HEK293 (cell line): Measurements from ENCODE around the gene CYP39A1.

ENCODE experiments used
- BCL11A ChIP-seq: fragments of 450-650 bp; formaldehyde crosslinking; IDR thresholded peaks from 2 replicates; pipeline ENCODE4 v1.5.1; 2016; ENCODE audit warnings: low read depth, missing biosample characterization, missing genetic modification characterization
- SP2 ChIP-seq: fragments of 450-650 bp; formaldehyde crosslinking; IDR thresholded peaks from 2 replicates; pipeline ENCODE4 v1.5.1; 2016; ENCODE audit warnings: missing biosample characterization, missing genetic modification characterization
- TCF7L2 ChIP-seq: IDR thresholded peaks from 2 replicates; pipeline ENCODE4 v1.6.1; 2011; ENCODE audit warnings: low read depth, mild to moderate bottlenecking, inconsistent platforms, low read length, moderate library complexity, borderline replicate concordance
- YY1 ChIP-seq: fragments of 450-650 bp; formaldehyde crosslinking; IDR thresholded peaks from 2 replicates; pipeline ENCODE4 v1.5.1; 2018; ENCODE audit warnings: missing biosample characterization, missing genetic modification characterization
- ZNF274 ChIP-seq, 2 experiments: fragments of 200-500 bp in 1 of 2; fragments of 450-650 bp in 1 of 2; sonication (Bioruptor generic) in 1 of 2; formaldehyde crosslinking in 1 of 2; IDR thresholded peaks; 2 replicates each; pipeline versions ENCODE4 v1.5.1 to v1.6.1; 2014 to 2016; ENCODE audit warnings: borderline replicate concordance in 1 of 2, inconsistent platforms in 1 of 2, low read length in 1 of 2, missing biosample characterization in 1 of 2, missing genetic modification characterization in 1 of 2
- TF ChIP-seq, protein P1 (sequence below): fragments of 450-650 bp; formaldehyde crosslinking; IDR thresholded peaks from 2 replicates; pipeline ENCODE4 v1.5.1; 2016; ENCODE audit warnings: missing biosample characterization, missing genetic modification characterization

DNA sequence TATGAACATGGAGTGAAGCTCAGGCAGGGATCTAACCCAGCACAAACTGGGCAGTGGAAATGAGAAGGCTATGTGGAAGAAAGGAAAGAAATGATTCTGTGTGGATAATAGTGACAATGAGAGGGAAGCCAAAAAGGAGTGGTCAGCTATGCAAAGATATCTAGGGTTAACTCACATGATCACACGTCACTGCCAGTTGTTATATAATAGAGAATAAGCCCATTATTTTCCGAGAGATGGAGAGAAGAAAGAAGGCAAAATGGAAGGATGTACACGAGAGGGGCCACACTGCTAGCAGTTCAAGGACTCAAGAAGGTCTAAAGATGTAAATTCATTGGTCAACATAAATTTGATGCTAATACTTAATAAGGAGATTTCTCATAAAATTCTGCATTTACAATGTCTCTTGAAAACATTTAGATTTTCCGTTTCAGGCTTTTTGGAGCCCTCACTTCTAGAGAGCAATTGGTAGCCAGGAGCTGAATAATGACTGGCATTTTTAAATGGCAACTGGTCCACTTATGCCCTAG is 142.6 kb downstream of the CYP39A1 start:
- no peak for TF ChIP-seq ZNF274 (IDR thresholded peaks at IDR 0.05; ENCODE audit: low read length)
- TF ChIP-seq ZNF274 (tag by site-specific recombination; IDR thresholded peaks at IDR 0.05; ENCODE audit: borderline replicate concordance), result no peak
- no peak for TF ChIP-seq BCL11A
- TF ChIP-seq YY1, result no peak
- TF ChIP-seq, protein P1, sequence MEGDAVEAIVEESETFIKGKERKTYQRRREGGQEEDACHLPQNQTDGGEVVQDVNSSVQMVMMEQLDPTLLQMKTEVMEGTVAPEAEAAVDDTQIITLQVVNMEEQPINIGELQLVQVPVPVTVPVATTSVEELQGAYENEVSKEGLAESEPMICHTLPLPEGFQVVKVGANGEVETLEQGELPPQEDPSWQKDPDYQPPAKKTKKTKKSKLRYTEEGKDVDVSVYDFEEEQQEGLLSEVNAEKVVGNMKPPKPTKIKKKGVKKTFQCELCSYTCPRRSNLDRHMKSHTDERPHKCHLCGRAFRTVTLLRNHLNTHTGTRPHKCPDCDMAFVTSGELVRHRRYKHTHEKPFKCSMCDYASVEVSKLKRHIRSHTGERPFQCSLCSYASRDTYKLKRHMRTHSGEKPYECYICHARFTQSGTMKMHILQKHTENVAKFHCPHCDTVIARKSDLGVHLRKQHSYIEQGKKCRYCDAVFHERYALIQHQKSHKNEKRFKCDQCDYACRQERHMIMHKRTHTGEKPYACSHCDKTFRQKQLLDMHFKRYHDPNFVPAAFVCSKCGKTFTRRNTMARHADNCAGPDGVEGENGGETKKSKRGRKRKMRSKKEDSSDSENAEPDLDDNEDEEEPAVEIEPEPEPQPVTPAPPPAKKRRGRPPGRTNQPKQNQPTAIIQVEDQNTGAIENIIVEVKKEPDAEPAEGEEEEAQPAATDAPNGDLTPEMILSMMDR (tag by site-specific recombination), result no peak
- TF ChIP-seq TCF7L2, result no peak
- TF ChIP-seq SP2 (tag by site-specific recombination), result no peak
